OCI-LY1 (cell line): Measurements from ENCODE around the gene CA12.

Experiments
- H2AFZ ChIP-seq: fragments of 200-600 bp; sonication (generic), shearing (Covaris generic); 2 replicates; pipeline ENCODE4 v1.6.0; 2014; ENCODE audit warnings: antibody characterized with exemption, mild to moderate bottlenecking, low read length
- H3F3A ChIP-seq: fragments of 200-600 bp; sonication (generic), shearing (Covaris generic); 2 replicates; pipeline ENCODE4 v1.6.0; 2014; ENCODE audit warnings: mild to moderate bottlenecking, antibody characterized with exemption, low read length, moderate library complexity; ENCODE audit not compliant: insufficient read depth
- H3K27ac ChIP-seq: fragments of 200-600 bp; sonication (generic); 2 replicates; pipeline ENCODE4 v1.5.1; 2014; ENCODE audit warnings: low read length, mixed run types, mild to moderate bottlenecking, low read depth; ENCODE audit not compliant: poor library complexity, severe bottlenecking
- H3K27me3 ChIP-seq: fragments of 200-600 bp; sonication (generic); 2 replicates; pipeline ENCODE4 v1.6.0; 2014; ENCODE audit warnings: antibody characterized with exemption, mild to moderate bottlenecking, low read length, moderate library complexity; ENCODE audit not compliant: insufficient read depth
- H3K36me3 ChIP-seq: fragments of 200-600 bp; sonication (generic); 2 replicates; pipeline ENCODE4 v1.6.1; 2014; ENCODE audit warnings: mild to moderate bottlenecking, antibody characterized with exemption, low read length, moderate library complexity, mixed read lengths; ENCODE audit not compliant: insufficient read depth
- H3K4me1 ChIP-seq: fragments of 200-600 bp; sonication (generic); 2 replicates; pipeline ENCODE4 v1.5.1; 2014; ENCODE audit warnings: mild to moderate bottlenecking, low read length, moderate library complexity; ENCODE audit not compliant: insufficient read depth, severe bottlenecking
- H3K4me2 ChIP-seq: fragments of 200-600 bp; sonication (generic), shearing (Covaris generic); 2 replicates; pipeline ENCODE4 v1.6.1; 2014; ENCODE audit warnings: low read length
- H3K4me3 ChIP-seq: fragments of 200-600 bp; sonication (generic); 2 replicates; pipeline ENCODE4 v1.5.1; 2014; ENCODE audit warnings: low read length, low read depth, mild to moderate bottlenecking, mixed read lengths; ENCODE audit not compliant: poor library complexity, severe bottlenecking
- H3K79me2 ChIP-seq: fragments of 200-600 bp; shearing (Covaris generic); 2 replicates; pipeline ENCODE4 v1.6.1; 2016; ENCODE audit warnings: mixed run types, low read length, mixed read lengths; ENCODE audit not compliant: insufficient read depth
- H3K9ac ChIP-seq: fragments of 200-600 bp; sonication (generic), shearing (Covaris generic); 2 replicates; pipeline ENCODE4 v1.6.1; 2014; ENCODE audit warnings: mild to moderate bottlenecking, low read length, mixed read lengths
- H3K9me2 ChIP-seq: fragments of 200-600 bp; sonication (generic), shearing (Covaris generic); 2 replicates; pipeline ENCODE4 v1.6.1; 2014; ENCODE audit warnings: low read depth, mild to moderate bottlenecking, low read length, mixed read lengths
- H3K9me3 ChIP-seq: fragments of 200-600 bp; shearing (Covaris generic); 2 replicates; pipeline ENCODE4 v1.6.1; 2014; ENCODE audit warnings: low read length, mixed read lengths
- H4K20me1 ChIP-seq: fragments of 200-600 bp; sonication (generic), shearing (Covaris generic); 2 replicates; pipeline ENCODE4 v1.6.0; 2016; ENCODE audit warnings: mild to moderate bottlenecking, low read length; ENCODE audit not compliant: insufficient read depth
- CTCF ChIP-seq: fragments of 200-600 bp; sonication (generic), shearing (Covaris generic); IDR thresholded peaks from 2 replicates; pipeline ENCODE4 v1.5.1; 2017; ENCODE audit warnings: mild to moderate bottlenecking, antibody characterized with exemption, low read length, moderate library complexity, mixed read lengths
- EZH2 ChIP-seq: fragments of 200-600 bp; sonication (generic), shearing (Covaris generic); IDR thresholded peaks from 2 replicates; pipeline ENCODE4 v1.8.0; 2017; ENCODE audit warnings: borderline replicate concordance, mixed run types, mild to moderate bottlenecking, antibody characterized with exemption, low read length, moderate library complexity, mixed read lengths

Gene CA12

GRCh38 chr15:63308947-63309346 lies 72.7 kb downstream of the CA12 start:
- Histone ChIP-seq H3K4me1 (no peaks in the 10 kb centered on the region), H3F3A (no peaks in the 10 kb centered on the region), H3K4me2 (no peak overlapping the region), H3K27me3 (no peaks in the 10 kb centered on the region), H4K20me1 (no peaks in the 10 kb centered on the region), H3K36me3 (peaks cover 21% of the 10 kb centered on the region; the same call in 1 of the 2 replicates), H3K9me3 (no peaks in the 10 kb centered on the region), H3K4me3 (no peak overlapping the region), H3K9ac (no peak overlapping the region), H3K79me2 (no peaks in the 10 kb centered on the region), H3K27ac (no peak overlapping the region), H2AFZ (no peak overlapping the region), H3K9me2 (no peaks in the 10 kb centered on the region)
- TF ChIP-seq CTCF (no peak), EZH2 (no peak)

DNA sequence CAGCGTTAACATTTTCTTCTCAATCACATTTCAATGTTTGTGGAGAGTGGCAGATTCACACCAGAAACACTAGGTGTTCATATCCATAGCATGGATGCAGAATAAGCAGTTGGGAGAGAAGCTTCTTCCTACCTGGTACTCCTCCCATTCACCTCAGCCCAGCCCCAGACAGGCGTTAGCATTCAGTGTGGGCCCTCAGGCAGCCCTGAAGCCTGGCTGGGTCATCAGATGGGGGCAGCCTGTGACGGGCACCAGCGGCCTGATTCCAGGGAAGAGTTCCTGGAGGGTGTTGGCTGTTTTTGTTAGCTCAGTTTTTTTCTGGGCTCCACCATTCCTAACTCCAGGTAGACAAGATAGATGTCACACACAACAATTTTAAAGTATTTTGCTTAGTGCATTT lies 73.2 kb downstream of the CA12 start:
- H4K20me1 ChIP-seq: no peaks in the 10 kb centered on the region
- H3K4me2 ChIP-seq: no peak overlapping the region

DNA sequence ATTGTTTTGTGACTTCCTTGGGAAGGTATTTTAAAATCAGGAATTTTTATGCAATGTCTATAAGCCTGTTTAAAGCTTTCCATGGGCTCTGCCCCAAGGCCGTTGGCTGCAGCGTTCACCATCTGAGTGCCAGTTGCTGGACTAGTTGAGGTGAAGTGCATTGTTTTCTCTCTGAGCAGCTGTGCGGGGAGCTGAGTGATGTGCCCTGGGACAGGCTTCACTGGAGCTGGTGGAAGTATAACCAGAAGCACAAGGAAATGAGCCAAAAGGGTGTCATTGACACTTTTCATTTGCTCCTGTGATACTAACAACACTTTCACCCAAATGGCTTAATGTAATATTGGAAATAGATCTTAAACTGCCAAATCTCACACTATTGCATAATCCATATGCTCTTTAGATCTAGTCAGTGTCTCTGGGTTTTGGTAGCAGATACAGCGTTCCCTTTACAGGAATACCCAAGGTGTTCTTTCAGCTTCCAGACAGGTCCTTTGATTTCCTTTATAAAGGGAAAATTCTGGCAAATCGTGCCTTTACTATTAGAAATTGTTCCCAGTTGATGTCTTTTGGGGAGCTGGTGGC lies 75.1 kb downstream of the CA12 start:
- Histone ChIP-seq H2AFZ (no peak overlapping the region), H3K4me2 (no peak overlapping the region)

More for the DNA sequence above, 73.2 kb downstream of the CA12 start:
- H3F3A ChIP-seq: no peaks in the 10 kb centered on the region
- TF ChIP-seq EZH2 (no peak), CTCF (no peak)
- H3K9me2 ChIP-seq: no peaks in the 10 kb centered on the region
- no peaks in the 10 kb centered on the region for H3K79me2 ChIP-seq
- no peak overlapping the region for H2AFZ ChIP-seq
- no peak overlapping the region for H3K27ac ChIP-seq
- no peak overlapping the region for H3K9ac ChIP-seq
- peaks cover 21% of the 10 kb centered on the region for H3K36me3 ChIP-seq
- H3K9me3 ChIP-seq: no peaks in the 10 kb centered on the region
- H3K27me3 ChIP-seq: no peaks in the 10 kb centered on the region
- no peak overlapping the region for H3K4me3 ChIP-seq
- H3K4me1 ChIP-seq: no peaks in the 10 kb centered on the region

DNA sequence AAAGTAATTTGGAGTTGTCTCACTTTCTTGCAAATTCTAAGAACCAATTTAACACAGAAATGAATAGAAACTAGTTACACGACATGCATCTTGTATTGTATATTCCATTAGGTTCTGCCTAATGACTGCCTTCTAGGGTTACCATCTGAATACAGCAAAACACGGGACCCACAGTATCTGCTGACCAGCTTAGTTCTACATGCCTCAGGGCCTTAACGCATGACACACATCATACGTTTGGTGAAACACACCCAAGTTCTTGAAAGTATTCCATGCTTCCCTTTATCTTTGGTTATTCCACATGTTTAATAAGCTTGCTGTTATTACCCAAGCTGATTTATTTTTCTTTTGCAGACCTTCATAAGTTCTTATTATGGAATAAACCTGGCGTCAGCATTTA lies 76.4 kb downstream of the CA12 start:
- Histone ChIP-seq H2AFZ (no peak overlapping the region), H3K27me3 (no peaks in the 10 kb centered on the region), H3F3A (no peaks in the 10 kb centered on the region), H3K9ac (no peak overlapping the region), H3K4me2 (no peak overlapping the region), H4K20me1 (no peaks in the 10 kb centered on the region), H3K4me3 (no peak overlapping the region), H3K4me1 (no peaks in the 10 kb centered on the region), H3K9me3 (no peaks in the 10 kb centered on the region), H3K9me2 (no peaks in the 10 kb centered on the region), H3K79me2 (no peaks in the 10 kb centered on the region), H3K36me3 (peaks cover 31% of the 10 kb centered on the region), H3K27ac (no peak overlapping the region)
- TF ChIP-seq CTCF: no peak
- no peak for TF ChIP-seq EZH2

More for the DNA sequence above, 75.1 kb downstream of the CA12 start:
- H3K36me3 ChIP-seq: peaks cover 31% of the 10 kb centered on the region
- no peaks in the 10 kb centered on the region for H4K20me1 ChIP-seq
- no peaks in the 10 kb centered on the region for H3F3A ChIP-seq
- H3K9ac ChIP-seq: no peak overlapping the region
- H3K79me2 ChIP-seq: no peaks in the 10 kb centered on the region
- no peaks in the 10 kb centered on the region for H3K9me2 ChIP-seq
- no peak overlapping the region for H3K4me3 ChIP-seq
- H3K4me1 ChIP-seq: no peaks in the 10 kb centered on the region
- no peak for TF ChIP-seq EZH2
- no peaks in the 10 kb centered on the region for H3K9me3 ChIP-seq
- no peak overlapping the region for H3K27ac ChIP-seq
- no peaks in the 10 kb centered on the region for H3K27me3 ChIP-seq
